GM19438 (cell line): ENCODE data around the gene CCDC83.

ENCODE experiments used
- ATAC-seq: cut with Tn5 transposase; IDR thresholded peaks from one replicate; pipeline ENCODE4 v1.9.1; 2021; ENCODE audit warnings: low read depth; ENCODE audit not compliant: unreplicated experiment

Gene CCDC83

DNA sequence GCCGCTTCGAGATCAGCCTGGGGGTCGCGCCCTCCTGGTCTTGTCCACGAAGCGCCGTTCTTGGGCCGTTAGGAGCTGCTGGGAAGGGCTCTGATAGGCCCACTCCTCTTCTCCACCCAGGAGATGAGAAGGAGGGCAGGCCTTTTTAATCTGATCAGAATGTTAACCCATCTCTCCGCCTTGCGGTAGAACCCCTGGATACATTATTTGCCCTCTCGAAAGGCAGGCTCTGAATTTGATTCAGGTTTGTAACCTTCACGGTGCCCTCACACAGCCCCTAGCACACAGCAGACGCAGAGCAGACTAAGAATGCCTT lies at the start of gene CCDC83:
Gene CCDC83, plus strand, starts transcription at position 43 of the 316 bp plus-strand sequence. CDS start 9,741 bp downstream, outside the sequence.
- ATAC-seq: no peak

DNA sequence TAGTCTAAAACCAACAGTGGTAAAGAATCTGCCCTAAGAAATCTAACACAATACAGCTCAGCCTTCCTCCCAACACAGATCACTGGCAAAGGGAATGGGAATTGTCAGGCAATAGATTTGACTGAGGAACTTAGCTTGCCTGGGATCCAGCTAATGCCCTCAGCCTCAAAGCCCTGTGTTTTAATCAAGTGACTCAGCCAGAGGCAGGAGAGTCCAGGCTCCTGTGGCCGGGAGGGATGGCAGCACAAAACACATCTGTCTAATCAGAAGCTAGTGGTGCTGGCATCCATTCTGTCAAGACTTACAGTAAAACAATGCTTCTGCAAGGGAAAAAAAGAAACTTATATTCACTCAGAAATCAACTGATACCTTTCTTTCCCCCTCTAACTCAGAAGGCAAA lies 49.8 kb upstream of the CCDC83 start:
- ATAC-seq: no peak

DNA sequence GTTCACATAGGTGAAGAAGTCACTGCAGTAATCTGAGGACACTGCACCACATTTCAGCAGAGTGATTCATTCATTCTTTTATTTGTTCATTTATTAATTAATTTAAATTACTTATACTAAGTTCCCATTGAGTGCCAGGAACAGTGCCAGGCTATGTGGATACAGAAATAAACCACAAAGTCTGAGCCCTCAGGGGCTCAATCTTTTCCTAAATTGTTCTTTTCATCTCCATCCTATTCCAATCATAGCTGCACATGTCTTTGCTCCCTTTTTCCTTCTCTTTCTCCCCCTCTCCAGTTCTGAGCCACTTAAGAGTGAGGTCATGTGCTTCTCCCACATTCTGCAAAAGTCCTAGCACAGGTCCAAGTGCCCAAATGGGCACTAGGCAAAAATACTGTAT lies 49.2 kb upstream of the CCDC83 start:
- no peak for ATAC-seq

DNA sequence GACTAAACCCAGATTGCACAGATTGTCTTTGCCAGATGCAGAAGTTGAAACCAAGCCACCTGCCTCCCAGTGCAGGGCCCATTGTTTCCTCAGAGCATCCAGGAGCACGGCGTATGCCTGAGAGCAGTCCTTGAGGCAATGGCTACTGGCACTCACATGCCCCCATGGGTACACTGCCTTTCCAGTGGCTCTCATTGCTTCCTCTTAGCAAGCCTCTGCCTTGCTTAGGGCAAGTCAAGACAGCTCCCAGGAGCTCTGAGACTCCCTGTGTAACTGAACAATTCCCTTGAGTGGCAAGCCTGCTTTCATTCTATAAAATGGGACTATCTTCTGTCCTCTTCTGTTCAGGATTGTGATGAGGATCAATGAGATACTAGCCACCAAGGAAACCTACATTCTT lies 48.3 kb upstream of the CCDC83 start:
- no peak for ATAC-seq

DNA sequence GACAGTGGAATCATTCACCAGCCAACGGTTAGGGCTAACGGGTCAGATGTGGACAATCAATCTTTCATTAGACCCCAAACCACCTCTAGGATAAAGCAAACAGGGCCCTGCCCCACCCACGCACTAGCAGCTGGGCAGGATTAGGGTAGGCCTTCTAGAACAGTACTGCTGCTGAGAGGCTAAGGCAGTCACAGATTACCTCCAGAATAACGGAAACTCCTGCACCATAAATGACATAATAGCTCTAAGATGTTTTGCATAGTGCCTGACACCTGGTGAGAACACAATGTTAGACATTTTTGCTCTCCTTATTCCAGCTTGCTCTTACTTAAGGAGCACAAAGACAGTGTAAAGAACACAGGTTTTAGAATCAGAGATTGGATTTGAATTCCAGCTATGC lies 46.0 kb upstream of the CCDC83 start:
- no peak for ATAC-seq

DNA sequence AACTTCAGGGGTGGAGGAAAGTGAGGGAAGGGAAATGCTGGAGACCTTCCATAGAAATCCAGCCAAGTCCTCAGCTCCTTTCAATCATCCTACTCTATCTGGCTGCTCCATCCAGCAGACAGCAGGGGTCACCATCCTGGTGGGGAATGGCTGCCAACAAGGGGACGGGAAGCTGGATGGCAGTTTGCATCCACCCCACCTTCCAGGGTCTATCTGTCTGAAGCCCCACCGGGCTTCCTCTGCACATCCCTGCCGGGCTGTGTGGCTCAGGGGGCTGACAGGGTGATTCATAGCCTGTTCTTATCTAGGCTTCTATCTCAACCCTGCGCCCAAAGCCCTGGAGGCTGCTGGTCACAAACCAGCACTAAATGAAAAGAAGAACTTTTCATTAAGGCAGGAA lies 45.3 kb upstream of the CCDC83 start:
- no peak for ATAC-seq

DNA sequence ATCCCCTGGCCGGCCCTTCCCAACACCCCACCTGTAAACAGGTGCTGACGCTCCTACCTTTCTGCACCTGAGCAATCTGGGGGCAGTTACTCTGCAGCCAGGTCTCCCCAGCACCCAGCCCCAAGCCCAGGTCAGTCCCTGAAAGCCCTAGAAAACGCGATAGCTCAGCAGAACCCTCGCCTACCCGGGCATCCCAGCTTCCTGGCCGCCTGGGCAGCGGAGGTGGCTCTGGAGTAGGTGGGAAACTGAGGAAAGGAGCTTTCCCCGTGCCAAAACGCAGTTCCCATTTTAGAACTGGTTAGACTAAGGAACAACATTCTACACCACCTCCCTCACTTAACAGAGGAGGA lies 44.7 kb upstream of the CCDC83 start:
- ATAC-seq: no peak

DNA sequence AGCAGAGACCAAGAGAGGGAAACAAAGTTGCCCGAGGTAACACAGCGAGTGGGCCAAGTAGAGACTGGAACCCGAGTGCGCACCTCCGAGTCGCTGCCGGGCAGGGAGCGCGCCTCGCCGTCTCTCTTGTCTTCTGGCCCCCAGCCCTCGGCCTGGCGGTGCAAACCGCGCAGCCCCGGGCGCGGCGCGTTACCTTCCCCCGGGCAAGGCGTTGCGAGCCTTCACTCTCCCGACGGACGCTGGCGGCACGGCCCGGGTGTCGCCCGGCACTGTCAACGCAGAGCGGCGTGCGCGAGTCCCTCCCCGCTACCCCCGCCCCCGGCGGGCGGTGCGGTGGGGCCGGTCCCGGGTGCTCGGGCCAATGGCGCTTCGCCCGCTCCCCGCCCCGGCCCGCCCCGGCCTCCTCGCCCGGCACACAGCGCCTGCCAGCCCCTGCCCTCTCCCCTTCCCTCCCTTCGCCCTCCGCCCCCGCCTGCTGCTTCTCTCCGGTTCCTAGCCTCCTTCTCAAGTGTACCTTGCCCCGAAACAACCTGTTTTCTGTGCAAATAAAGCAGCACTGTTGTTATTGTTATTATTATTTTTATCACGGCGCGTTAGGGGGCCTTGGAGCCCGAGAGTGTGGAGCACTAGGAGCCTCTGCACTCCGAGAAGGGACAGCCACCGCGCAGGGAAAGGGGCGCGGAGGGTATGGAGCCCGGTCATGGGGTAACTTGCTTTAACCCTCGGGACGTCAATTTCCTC lies 44.1 kb upstream of the CCDC83 start, which contains the start of gene SYTL2:
Gene SYTL2, minus strand, starts transcription at position 271 of the 741 bp plus-strand sequence. CDS start 53,416 bp downstream, outside the sequence.
- ATAC-seq: peak; percentile 83

DNA sequence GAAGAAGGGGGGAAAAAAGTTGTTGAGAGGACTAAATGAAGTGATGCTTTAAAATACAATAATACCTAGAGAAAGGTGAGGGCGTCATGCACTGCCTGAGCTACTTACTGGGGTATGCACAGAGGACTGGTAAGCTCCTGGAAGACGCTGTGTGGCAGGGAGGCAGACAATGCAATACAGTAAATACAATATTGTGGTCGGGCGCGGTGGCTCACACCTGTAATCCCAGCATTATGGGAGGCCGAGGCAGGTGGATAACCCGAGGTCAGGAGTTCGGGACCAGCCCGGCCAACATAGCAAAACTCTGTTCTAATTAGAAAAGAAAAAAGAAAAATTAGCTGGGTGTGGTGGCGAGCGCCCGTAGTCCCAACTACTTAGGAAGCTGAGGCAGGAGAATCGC lies 43.6 kb upstream of the CCDC83 start:
- no peak for ATAC-seq

DNA sequence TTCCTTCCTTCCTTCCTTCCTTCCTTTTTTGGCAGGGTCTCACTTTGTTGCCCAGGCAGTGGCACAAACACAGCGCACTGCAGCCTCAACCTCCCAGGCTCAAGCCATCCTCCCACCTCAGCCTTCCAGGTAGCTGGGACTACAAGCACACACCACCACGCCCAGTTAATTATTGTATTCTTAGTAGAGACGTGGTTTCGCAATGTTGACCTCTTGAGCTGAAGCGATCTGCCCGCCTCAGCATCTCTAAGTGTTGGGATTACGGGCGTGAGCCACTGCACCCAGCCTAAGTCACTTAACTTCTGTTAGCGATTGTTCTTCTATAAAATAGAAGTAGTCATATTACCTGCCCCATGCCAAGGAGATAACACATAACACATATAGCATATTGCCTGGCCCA lies 41.5 kb upstream of the CCDC83 start:
- no peak for ATAC-seq

DNA sequence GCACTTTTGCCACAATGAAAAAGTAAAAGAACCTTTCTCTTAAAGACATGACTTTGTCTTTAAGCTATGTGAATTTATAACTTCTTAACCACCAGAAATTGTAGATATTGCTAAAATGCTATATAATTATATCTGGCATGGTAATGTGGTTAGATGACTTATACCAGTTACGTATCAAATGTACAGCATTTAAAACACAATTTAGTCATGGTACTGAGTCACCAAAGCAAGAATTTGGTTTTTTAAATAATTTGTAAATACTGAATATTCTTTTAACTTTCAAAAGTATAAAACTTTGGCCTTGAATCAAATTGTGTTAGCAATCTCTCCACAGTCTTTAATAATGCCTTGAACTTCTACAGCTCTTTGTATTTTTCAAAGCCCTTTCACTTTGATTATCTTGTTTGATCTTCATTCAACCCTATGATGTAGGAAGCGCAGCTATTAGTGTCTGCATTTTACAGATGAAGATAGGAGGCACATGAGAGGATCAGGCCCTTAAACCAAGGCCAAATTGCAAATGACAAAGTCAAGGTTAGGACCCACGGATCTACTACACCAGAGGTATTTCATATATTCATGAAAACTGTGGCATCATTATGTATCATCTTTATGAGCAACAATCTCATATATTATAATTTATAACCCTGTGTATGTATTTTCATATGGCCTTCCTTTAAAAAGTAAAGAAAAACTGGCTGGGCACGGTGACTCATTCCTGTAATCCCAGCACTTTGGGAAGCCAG lies 39.8 kb upstream of the CCDC83 start:
- ATAC-seq: no peak

DNA sequence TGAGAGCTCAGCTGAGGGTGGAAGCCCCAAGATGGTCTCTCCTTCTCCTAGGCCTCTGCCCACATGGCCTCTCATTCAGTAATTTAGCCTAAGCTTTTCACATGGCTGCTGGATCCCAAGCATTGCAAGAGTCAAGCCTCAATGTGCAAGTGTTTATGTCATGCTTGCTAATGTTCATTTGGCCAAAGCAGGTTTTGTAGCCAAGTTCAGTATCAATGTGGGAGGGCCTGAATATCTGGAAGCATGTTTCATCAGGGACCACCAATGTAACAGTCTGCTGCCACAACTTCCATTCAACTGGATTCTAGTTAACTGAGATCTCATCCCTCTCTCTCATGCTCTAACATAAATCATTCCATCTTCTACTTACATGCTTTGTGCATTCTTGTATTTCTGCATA lies 35.7 kb upstream of the CCDC83 start:
- no peak for ATAC-seq

DNA sequence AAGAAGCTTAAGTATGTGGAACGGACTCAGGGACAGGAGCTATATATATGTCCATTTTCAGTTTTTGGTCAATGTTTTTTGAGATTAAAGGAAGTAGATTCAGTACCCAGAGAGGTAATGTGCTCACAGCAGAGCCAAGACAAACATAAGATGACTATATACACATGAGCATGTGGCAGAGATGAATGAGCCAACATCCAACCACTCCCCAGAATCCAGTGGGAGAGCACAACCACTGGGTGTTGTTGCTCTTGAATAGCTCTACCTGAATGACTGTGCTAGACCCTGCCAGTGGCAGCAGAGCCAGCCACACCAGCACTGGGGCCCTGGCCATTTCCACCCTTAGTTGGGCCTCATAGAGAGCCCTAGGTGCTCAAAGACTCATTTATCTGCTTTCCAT lies 33.5 kb upstream of the CCDC83 start:
- ATAC-seq: no peak

DNA sequence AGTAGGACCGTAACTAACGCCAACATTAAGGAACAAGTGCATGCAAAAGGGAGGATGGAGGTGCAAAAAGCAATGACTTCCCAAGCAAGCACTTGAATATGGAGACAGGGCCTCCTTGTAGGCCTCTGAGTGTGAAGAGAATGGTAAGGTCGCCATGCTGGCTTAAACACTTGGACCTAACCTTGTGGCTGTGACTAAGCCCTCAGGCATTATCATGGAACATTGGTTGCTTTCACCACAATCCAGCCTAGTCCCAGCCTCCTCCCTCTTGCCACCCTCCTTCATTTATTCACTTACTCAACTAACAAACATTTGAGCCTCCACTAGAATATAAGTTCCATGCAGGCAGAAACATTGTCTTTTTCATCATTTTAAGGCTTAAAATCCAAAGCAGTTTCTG lies 32.4 kb upstream of the CCDC83 start:
- ATAC-seq: no peak

DNA sequence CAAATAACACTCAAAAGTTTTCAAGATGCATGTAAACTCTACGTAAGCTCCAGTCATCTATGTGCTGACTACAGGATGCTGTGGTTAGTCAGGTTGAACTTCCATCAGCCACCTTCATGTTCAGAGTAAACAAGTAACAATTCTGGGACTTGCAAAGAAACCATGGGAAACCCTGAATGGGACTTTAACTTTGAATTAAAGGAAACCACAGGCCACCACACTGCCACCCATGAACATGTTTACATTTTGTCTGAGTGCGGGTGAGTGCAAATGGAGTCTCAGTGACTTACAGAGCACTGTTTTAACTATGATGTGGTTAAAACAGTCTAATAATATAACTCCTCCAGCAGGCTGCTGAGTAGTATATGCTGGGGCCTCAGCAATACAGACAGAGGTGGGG lies 31.4 kb upstream of the CCDC83 start:
- ATAC-seq: no peak

DNA sequence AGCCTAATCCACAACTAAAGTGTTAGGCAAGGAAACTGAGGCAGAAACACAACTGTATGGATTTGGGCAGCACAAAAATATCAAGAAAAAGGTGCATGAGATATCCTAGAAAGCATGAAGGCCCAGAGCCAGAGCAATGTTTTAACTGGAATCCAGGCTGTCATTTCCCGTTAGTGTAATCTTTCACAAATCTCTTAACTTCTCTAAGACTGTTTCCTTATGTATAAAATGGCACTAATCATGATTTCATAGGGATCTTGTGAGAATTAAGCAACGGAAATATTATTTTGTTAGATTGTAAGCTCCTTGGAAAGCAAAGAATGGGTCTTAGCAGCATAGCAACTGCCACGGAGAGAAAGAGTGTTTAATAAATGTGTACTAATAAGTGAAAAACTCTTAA lies 29.6 kb upstream of the CCDC83 start:
- ATAC-seq: no peak

DNA sequence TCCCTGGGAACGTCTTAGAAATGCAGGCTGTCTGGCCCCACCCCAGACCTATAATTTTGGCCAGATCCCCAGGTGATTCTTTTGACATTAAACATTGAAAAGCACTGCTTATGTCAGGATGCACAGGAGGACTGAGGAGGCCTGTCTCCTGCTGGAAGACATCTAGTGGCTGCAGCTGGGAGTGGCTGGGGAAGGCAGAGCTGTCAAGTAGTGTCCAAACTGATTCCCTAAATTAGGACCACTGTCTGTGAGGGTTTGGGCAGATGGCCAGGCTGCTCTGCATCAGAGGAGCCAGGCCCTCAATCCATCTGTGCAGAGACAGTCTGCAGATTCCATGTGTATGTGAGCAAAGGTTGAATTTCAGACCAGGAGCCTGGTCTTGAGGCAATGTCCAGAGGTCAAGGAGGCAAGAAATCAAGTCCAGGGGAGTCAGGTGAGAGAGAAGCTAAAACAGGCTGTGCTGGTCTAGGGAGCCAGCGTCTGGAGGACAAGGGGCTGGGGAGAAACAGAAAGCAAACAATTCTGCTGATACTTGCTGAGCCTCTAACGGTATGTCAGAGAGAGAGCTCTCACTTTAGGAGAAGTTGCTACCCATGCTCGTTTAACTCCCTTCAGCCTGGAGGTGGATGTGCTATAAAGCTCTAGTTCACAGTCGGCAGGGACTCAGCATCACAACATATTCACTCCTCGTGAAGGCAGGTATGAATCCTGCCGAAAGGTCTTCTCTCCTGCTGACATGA lies 28.9 kb upstream of the CCDC83 start:
- ATAC-seq: no peak

DNA sequence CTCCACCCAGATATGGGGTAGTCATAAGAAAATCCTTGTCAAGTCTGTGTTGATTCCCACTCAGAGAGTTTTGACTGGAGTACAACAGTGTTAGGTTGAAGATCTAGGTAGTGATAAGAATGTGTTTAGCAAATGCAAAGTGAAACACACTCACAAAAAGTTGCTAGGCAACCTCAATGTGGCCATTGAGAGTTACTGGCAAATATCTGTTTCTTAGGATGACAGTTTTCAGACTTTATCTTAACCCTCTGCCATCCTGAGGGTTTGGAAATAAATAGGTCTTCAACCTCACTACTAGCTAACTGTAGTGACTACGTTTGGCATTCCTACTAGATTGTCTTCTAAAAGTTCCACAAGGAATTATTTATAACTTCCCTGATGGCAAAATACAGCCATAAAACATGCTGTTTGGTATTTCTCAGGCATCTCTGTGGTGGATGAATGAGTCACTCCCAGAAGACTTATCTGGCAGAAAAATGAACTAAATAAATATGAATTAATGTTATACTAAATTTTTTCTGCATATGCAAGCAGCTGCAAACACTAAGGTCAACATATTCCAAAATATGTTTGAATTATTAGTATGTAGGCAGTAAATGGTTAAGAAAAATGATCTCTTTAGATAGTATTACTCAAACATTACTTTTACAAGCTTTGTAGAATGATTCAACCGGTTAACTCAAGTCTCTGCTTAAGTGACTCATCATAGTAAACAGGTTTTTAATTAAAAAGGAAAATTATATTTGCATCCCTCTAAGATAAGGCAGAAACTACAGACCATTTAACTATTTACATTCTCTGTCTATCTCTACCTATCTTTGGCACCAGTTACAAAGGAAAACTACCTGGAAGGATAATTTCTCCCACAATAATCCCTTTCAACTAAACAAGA lies 27.2 kb upstream of the CCDC83 start:
- ATAC-seq: no peak

DNA sequence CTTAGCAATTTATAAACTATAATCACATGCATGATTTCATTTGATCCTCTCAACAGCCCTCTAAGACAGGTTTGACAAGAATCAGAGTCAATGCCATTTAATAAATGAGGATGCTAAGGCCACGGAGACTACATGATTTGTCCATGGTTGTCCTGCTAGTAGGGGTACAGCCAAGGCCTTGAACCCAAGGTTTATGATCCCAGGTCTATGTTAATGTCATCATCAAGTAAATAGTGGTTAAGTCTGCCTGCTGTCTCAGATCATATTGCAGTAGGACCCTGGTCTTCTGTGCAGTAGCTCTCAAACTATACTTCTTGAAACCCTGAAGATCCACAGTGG lies 26.6 kb upstream of the CCDC83 start:
- ATAC-seq: no peak

DNA sequence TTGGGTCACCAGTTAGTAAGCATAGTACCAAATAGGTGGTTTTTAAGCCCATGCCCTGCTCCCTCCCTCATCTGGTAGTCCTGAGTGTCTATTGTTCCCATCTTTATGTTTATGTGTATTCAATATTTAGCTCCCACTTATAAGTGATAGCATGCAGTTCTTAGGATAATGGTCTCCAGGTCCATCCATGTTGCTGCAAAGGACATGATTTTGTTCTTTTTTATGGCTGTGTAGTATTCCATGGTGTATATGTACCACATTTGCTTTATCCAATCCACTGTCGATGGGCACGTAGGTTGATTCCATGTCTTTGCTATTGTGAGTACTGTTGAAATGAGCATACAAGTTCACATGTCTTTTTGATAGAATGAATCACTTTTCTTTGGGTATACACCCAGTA lies 26.0 kb upstream of the CCDC83 start:
- ATAC-seq: no peak

DNA sequence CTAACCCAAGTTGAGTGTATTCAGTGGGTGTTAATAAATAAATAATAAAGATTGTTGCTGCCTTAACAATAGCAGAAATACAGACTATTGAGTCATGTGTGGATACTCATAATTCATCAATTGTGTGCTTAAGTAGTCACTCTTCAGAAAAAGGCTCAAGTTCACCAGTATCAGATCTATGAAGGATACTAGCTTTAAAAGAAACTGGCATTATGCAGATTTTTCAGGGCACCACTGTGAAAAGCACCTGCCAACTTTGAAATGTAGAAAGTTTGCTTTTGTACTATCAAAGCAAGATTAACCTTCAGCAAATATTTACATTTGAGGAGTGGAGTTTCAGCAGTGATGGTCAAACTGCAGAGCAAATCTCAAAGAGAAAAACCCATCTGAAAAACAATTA lies 24.1 kb upstream of the CCDC83 start:
- no peak for ATAC-seq
